Liver (tissue), 3 donors: ENCODE data around the gene DUS4L.

Experiments
- EGR1 ChIP-seq, 2 donors: IDR thresholded peaks; 2 replicates each; pipeline ENCODE4 v1.6.1; 2016 to 2018; ENCODE audit warnings: antibody characterized with exemption in 2 of 2, low read depth in 2 of 2
- FOXA1 ChIP-seq: IDR thresholded peaks from 2 replicates; pipeline ENCODE4 v1.6.1; 2016; ENCODE audit warnings: antibody characterized with exemption
- GABPA ChIP-seq, 2 donors: IDR thresholded peaks in 1 of 2; conservative IDR thresholded peaks in 1 of 2; 2 replicates each; pipeline ENCODE4 v1.6.1; 2016; ENCODE audit warnings: antibody characterized with exemption in 2 of 2, mild to moderate bottlenecking in 1 of 2, moderate library complexity in 1 of 2
- MAX ChIP-seq: IDR thresholded peaks from 2 replicates; pipeline ENCODE4 v1.6.1; 2016; ENCODE audit warnings: antibody characterized with exemption
- RAD21 ChIP-seq, 2 donors: IDR thresholded peaks; 2 replicates each; pipeline ENCODE4 v1.6.1; 2016; ENCODE audit warnings: antibody characterized with exemption in 2 of 2, mild to moderate bottlenecking in 2 of 2
- REST ChIP-seq: IDR thresholded peaks from 2 replicates; pipeline ENCODE4 v1.6.1; 2016; ENCODE audit warnings: antibody characterized with exemption, mild to moderate bottlenecking
- SP1 ChIP-seq: IDR thresholded peaks from 2 replicates; pipeline ENCODE4 v1.6.1; 2018; ENCODE audit warnings: antibody characterized with exemption, mild to moderate bottlenecking
- TAF1 ChIP-seq: conservative IDR thresholded peaks from 2 replicates; pipeline ENCODE4 v1.6.1; 2016; ENCODE audit warnings: antibody characterized with exemption, mild to moderate bottlenecking
- YY1 ChIP-seq: IDR thresholded peaks from 2 replicates; pipeline ENCODE4 v1.6.1; 2016; ENCODE audit warnings: antibody characterized with exemption, mild to moderate bottlenecking
- ZBTB33 ChIP-seq: IDR thresholded peaks from 2 replicates; pipeline ENCODE4 v1.6.1; 2016; ENCODE audit warnings: antibody characterized with exemption
- TF ChIP-seq, protein P1 (sequence below): fragments of 150-350 bp; IDR thresholded peaks from 2 replicates; pipeline ENCODE4 v1.5.1; 2017; ENCODE audit warnings: improper control_type of control experiment, low read depth, low read length; ENCODE audit not compliant: missing input control
- TF ChIP-seq, protein P2 (sequence below): IDR thresholded peaks from 2 replicates; pipeline ENCODE4 v1.6.1; 2016; ENCODE audit warnings: antibody characterized with exemption
- donor health status: healthy.
- donor health status: healthy.

- TF ChIP-seq, protein P1, sequence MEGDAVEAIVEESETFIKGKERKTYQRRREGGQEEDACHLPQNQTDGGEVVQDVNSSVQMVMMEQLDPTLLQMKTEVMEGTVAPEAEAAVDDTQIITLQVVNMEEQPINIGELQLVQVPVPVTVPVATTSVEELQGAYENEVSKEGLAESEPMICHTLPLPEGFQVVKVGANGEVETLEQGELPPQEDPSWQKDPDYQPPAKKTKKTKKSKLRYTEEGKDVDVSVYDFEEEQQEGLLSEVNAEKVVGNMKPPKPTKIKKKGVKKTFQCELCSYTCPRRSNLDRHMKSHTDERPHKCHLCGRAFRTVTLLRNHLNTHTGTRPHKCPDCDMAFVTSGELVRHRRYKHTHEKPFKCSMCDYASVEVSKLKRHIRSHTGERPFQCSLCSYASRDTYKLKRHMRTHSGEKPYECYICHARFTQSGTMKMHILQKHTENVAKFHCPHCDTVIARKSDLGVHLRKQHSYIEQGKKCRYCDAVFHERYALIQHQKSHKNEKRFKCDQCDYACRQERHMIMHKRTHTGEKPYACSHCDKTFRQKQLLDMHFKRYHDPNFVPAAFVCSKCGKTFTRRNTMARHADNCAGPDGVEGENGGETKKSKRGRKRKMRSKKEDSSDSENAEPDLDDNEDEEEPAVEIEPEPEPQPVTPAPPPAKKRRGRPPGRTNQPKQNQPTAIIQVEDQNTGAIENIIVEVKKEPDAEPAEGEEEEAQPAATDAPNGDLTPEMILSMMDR, result no peak
- TF ChIP-seq, protein P2, sequence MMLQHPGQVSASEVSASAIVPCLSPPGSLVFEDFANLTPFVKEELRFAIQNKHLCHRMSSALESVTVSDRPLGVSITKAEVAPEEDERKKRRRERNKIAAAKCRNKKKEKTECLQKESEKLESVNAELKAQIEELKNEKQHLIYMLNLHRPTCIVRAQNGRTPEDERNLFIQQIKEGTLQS, result no peak
- TF ChIP-seq REST, result no peak
- no peak for TF ChIP-seq TAF1
- no peak for TF ChIP-seq RAD21 (IDR thresholded peaks at IDR 0.05)
- TF ChIP-seq EGR1 (IDR thresholded peaks at IDR 0.05; ENCODE audit: low read depth in 2 of 2), result no peak
- no peak for TF ChIP-seq SP1
- TF ChIP-seq FOXA1, result no peak
- TF ChIP-seq MAX, result no peak
- TF ChIP-seq GABPA (IDR thresholded peaks at IDR 0.05 in 1 of 2, conservative IDR thresholded peaks at IDR 0.05 in 1 of 2), result no peak
- no peak for TF ChIP-seq YY1
- no peak for TF ChIP-seq ZBTB33
Measured at GRCh38 chr7:107551936-107552335, 11.8 kb upstream of the DUS4L start.
